ENCODE measurements around the gene FHIT. TPM values are rescaled to one million over a fixed set of nuclear protein-coding genes. Genes with fewer than 3 reads are reported as not detected.
"Not testable (repeated sequence)": the region's sequence is repeated elsewhere in the genome, so short reads cannot be mapped to it uniquely, and the experiment has no call there.

FHIT gene
- total and polyA plus RNA-seq, 11 donors = 4.2 to 26.8 (median 16.5) TPM

GRCh38 chr3:60542995-60543394 is 708.3 kb downstream of the FHIT start:
- WGBS, 4 donors = 81 to 87% (median 86%) methylated on average over 3 of the region's 3 CpGs
- DNase-seq = no peak
- Histone ChIP-seq H3K4me1 (no peaks in the 10 kb centered on the region), H3K27me3 (no peaks in the 10 kb centered on the region), H3K4me3 (no peak overlapping the region), H3K36me3 (no peaks in the 10 kb centered on the region), H3K9me3 (peaks cover 0 to 6% (median 0%) of the 10 kb centered on the region in 12 donors), H3K27ac (no peak overlapping the region)
- TF ChIP-seq CTCF (IDR thresholded peaks at IDR 0.05) (no peak), POLR2A (IDR thresholded peaks at IDR 0.05) (no peak)
- intact Hi-C loops (cut with DNase I) = no loop called here
- no peak for ATAC-seq

GRCh38 chr3:60539394-60539793 is 711.9 kb downstream of the FHIT start:
- DNase-seq; H3K36me3 ChIP-seq; ATAC-seq; H3K4me1 ChIP-seq; H3K9me3 ChIP-seq; H3K27me3 ChIP-seq; H3K27ac ChIP-seq; H3K4me3 ChIP-seq; intact Hi-C loops (cut with DNase I): not testable (repeated sequence)
- 89 to 100% (median 92%) methylated on average over 2 of the region's 2 CpGs for WGBS, 4 donors

GRCh38 chr3:60536420-60536819 is 714.8 kb downstream of the FHIT start:
- intact Hi-C loops (cut with DNase I) = no loop called here
- ATAC-seq = no peak
- no peak for DNase-seq
- no peak overlapping the region for H3K27ac ChIP-seq
- no peak overlapping the region for H3K4me3 ChIP-seq
- peaks cover 0 to 6% (median 0%) of the 10 kb centered on the region in 12 donors for H3K9me3 ChIP-seq
- H3K4me1 ChIP-seq = no peaks in the 10 kb centered on the region
- H3K36me3 ChIP-seq = no peaks in the 10 kb centered on the region
- no peaks in the 10 kb centered on the region for H3K27me3 ChIP-seq
- TF ChIP-seq CTCF (IDR thresholded peaks at IDR 0.05) (no peak), POLR2A (IDR thresholded peaks at IDR 0.05) (no peak)
- 73 to 83% (median 78%) methylated on average over 3 of the region's 3 CpGs for WGBS, 4 donors

- DNase-seq (no peak), ATAC-seq (no peak)
- H3K4me1 ChIP-seq = no peaks in the 10 kb centered on the region
- TF ChIP-seq POLR2A (IDR thresholded peaks at IDR 0.05) = no peak
- no peak for TF ChIP-seq CTCF (IDR thresholded peaks at IDR 0.05)
- H3K36me3 ChIP-seq = no peaks in the 10 kb centered on the region
- no peaks in the 10 kb centered on the region for H3K9me3 ChIP-seq
- H3K27me3 ChIP-seq = no peaks in the 10 kb centered on the region
- intact Hi-C loops (cut with DNase I) = no loop called here
- no peak overlapping the region for H3K4me3 ChIP-seq
- H3K27ac ChIP-seq = no peak overlapping the region
- WGBS, 4 donors = 94 to 96% (median 95%) methylated on average over 5 of the region's 5 CpGs
Observed at GRCh38 chr3:60531759-60532158, 719.5 kb downstream of the FHIT start.

GRCh38 chr3:60528651-60529050 is 722.6 kb downstream of the FHIT start:
- no peak overlapping the region for H3K27ac ChIP-seq
- no peak for ATAC-seq
- H3K27me3 ChIP-seq = no peaks in the 10 kb centered on the region
- TF ChIP-seq POLR2A (IDR thresholded peaks at IDR 0.05) = no peak
- no peak for TF ChIP-seq CTCF (IDR thresholded peaks at IDR 0.05)
- H3K36me3 ChIP-seq = no peaks in the 10 kb centered on the region
- no peak overlapping the region for H3K4me3 ChIP-seq
- H3K4me1 ChIP-seq = no peaks in the 10 kb centered on the region
- 57 to 82% (median 70%) methylated on average over 1 of the region's 1 CpG for WGBS, 4 donors
- no peak for DNase-seq
- intact Hi-C loops (cut with DNase I) = no loop called here
- H3K9me3 ChIP-seq = no peaks in the 10 kb centered on the region
